Left ventricle myocardium superior (tissue), 1 donor: ENCODE measurements around the gene GLUD1. TPM values are rescaled to one million over a fixed set of nuclear protein-coding genes. Genes with fewer than 3 reads are reported as not detected.
"Not testable (repeated sequence)": the region's sequence is repeated elsewhere in the genome, so short reads cannot be mapped to it uniquely, and the experiment has no call there.

ENCODE experiments used
- ATAC-seq: fragments of 200-7000 bp; cut with Tn5 transposase; one replicate; pipeline ENCODE4 v1.9.1; 2020; ENCODE audit warnings: mild to moderate bottlenecking, moderate library complexity
- DNase-seq: peaks from one replicate; pipeline ENCODE4 v3.0.0-alpha.2; 2020
- intact Hi-C: fragments of 100-400 bp; cut with micrococcal nuclease; formaldehyde crosslinking; loops from one replicate; pipeline ENCODE4 v1.11.0; 2022
- long read RNA-seq: library from polyadenylated mRNA; unstranded; transcript quantifications from one replicate; pipeline ENCODE4 v2.0.0, GENCODE V29; 2021
- total RNA-seq: library from RNA; stranded (reverse); fragmentation: NEBNext Ultra II Directional; extraction: Animal tissue kit (Norgen Biotek cat#: 25700); gene quantifications from one replicate; pipeline ENCODE4 v1.2.1, GENCODE V29; 2021
- donor health status: DM: no; HTN: yes; CAD: no; lungs with severe emphysema.

GLUD1 gene
- 106 TPM for total RNA-seq
- long read RNA-seq, transcript GLUD1-201 (13 exons, 3,039 nt): major isoform, 346 of 372 reads
- long read RNA-seq, partial matches to known transcripts: 11 of 372 reads
- long read RNA-seq, other reads (novel, unspliced or antisense): 15 of 372 reads

DNA sequence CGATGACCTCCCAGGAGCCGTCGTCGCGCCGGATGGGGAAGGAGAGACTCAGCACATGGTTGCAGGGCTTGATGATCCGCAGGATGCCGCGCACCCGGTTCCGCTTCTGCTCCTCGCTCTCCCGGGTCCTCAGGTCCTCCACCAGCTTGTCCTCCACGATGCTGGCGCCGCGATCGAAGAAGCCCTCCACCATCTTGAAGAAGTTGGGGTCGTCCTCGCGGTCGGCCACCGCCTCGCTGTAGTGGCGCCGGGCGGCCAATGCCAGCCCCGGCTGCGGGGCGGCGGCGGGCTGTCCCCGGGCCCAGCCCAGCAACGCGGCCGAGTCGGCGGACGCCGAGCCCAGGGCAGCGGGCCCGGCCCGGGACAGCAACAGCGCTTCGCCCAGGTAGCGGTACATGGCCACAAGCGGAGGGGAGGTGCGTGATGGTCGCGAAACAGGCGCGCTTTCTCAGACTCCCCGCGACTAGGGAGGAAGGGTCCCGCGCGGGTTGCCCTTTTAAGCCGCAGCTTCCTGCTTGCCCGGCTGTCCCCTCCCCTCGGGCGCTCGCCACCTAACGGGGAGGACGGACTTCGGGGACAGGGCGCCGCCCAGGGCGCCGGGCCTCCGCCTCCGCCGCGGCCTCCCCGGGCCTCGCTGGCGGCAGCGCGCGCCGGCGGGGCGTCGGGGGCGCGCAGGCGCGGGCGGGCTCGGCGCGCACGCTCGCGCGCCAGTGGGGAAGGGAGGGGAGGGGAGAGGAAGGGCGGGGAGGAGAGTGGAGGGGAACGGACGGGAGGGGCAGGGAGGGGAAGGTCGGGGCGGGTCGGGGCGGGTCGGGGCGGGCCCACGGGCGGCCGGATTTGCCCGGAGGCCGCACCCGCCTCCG lies at the start of gene GLUD1, which contains the start of gene SHLD2:
Gene GLUD1 (minus strand): TSS at position 471 of the 863 bp plus-strand sequence. CDS start 74 bp downstream, at position 397.
Gene SHLD2 (plus strand): TSS at position 834 of the 863 bp plus-strand sequence. CDS start 56,149 bp downstream, outside the sequence.
- DNase-seq (peak; percentile 96), ATAC-seq (peak; percentile 86)
- intact Hi-C loops: no loop called here

DNA sequence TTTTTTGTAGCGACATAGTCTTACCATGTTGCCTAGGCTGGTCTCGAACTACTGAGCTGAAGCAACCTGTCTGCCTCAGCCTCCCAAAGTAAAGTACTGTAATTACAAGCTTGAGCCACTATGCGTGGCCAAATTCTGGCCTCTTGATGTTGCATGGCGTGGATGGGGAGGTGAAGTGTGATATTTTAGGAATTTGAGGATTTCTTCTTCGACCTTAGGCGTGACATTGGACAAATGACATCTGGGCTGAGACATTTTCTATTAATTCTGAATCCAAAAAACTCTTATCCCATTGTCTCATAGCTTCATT lies 48.4 kb upstream of the GLUD1 start:
- ATAC-seq, DNase-seq, intact Hi-C loops: not testable (repeated sequence)

DNA sequence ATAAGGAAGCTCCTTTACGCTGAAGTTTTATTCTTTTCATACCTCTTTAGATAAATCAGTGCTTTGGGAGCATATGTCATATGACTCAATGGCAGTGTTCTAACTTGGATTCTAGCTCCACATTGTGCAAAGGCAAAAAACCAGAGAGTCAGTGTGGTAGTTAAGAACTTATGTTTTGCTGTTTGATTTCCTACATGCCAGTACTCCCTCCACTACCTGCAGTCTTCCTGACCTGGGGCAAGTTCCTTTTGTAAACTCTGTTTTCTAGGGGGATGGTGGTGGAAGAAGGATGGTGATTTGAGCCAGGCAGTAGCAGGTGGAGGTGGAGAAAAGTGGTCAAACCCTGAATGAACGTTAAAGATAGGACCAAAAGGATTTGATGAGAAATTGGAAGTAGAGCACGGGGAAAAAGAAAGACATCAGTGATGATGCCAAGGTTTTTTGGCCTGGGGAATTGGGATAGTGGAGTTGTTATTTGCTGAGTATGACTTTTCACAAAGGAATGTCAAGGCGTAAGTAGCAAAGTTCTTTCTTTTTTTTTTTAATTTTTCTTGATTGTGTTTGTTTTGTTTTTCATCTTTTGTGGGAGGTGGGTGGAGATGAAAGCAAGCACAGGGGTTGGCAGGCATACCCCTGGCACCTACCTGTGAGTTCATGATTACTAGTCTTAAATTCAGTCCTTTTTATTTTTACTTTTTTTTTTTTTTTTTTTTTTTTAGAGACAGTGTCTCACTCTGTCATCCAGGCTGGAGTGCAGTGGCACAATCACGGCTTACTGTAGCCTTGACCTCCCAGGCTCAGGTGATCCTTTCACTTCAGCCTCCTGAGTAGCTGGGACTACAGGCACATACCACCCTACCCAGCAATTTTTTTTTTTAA lies 47.8 kb upstream of the GLUD1 start:
- ATAC-seq: peak; percentile 68
- intact Hi-C loops, DNase-seq: not testable (repeated sequence)

DNA sequence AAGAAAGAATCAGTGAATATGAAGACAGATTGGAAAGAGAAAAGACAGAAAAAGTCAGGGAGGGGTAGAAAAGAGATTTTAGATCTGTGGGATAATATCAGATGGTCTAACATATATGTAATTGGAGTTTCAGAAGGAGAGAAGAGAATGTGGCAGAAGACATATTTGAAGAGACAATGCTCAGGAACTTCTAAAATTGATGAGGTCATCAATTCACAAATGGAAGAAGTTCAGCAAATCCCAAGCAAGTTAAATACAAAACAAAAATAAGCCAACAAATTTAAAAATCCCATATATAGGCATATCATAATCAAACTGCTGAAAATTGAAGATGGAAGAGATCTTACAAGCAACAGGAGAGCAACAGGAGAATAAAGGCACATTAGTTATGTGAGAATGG lies 42.8 kb upstream of the GLUD1 start:
- intact Hi-C loops, ATAC-seq, DNase-seq: not testable (repeated sequence)

DNA sequence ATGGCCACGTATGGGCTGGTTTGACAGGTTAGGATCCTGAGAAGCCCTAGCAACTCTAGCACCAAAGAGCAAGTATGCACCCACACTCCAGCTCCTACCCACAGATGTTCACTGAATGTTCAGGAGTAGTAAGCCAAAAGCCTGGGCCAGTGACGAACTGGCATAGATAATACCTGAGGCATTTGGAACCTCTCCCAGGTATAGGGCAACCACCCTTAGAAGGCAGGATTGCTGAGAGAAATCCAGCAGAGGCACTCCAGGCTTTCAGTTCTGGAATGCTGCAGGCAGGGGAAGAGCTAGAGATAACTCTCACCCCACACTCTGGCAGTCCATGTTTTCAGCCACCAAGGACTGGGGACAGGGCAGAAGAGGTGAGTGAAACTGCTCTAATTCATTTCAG lies 39.8 kb upstream of the GLUD1 start:
- intact Hi-C loops, DNase-seq: not testable (repeated sequence)
- ATAC-seq: peak; percentile 96

DNA sequence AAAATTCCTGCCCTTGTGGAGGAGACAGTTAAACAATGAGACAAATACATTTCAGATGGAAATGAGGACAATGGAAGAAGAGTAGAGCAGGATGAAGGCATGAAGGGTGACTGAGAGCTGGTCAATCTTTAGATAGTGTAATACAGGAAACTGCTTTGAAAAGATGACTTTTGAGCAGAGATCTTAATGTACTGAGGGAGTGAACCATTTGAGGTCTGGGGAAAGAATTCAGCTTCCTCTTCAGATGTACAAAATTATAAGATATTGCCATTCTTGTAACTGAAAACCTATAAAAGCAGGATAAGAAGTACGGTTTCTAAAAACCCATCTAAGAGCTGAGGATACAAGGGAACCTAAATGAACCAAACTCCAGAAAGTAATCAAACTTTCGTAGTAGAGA lies 39.3 kb upstream of the GLUD1 start:
- DNase-seq, intact Hi-C loops, ATAC-seq: not testable (repeated sequence)

DNA sequence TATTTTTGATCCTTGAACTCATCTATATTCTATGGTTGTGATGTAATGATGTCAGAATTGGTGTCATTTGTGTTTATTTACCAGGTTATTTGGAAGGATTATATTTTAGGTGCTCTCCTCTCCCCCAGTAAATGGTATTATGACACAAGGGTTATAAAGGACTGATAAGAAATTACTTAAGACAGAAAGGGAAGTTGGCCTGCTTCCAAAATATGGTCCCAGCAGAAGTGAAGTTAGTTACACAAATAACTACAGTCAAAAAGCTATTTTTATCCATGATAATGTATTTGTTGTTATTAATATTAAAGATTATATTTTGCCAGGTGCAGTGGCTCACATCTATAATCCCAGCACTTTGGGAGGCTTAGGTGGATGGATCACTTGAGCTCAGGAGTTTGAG lies 37.5 kb upstream of the GLUD1 start:
- intact Hi-C loops, ATAC-seq, DNase-seq: not testable (repeated sequence)

DNA sequence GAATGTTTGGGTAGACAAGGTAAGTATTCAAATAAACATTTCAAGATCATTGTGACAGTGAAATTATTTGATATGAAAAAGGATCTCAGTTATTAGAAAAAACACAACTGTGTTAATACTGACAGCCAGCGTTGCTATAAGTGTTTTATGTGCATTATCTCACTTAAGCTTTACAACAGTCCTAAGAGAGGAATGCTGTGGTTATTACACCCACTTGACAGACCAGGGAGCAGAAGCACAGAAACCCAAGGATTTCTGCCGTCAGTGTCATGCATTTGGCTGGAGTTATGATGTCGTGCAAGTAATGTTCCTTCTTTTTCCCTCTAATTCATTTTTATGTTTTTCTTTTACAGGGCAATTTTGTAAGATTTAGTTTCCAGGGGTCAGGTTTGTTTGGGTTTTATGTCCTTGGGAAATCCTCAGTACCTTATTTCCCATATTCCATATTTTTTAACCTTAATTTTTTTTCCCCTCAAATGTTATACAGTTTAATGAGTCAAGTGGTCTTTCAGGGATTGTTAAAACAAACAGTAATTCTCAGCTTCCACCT lies 33.0 kb upstream of the GLUD1 start:
- intact Hi-C loops, ATAC-seq, DNase-seq: not testable (repeated sequence)

DNA sequence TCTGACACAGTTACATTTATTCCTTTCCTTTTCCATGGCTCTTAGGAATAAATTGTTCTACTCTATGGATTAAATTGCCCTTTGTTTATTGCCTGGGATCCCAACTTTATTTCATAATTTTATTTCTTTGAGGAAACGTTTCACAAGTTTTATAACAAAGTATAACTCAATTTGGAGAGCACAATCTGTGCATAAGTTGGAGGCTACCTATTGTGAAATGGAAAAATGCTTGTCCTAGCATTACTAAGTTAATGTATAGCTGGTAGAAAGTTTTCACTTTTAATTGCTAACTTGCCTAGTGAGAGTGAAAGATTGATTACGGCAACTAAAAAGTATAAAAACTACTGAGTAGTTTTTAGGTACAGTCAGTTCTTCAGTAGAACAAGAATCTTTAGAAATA lies 32.4 kb upstream of the GLUD1 start:
- DNase-seq, intact Hi-C loops, ATAC-seq: not testable (repeated sequence)

DNA sequence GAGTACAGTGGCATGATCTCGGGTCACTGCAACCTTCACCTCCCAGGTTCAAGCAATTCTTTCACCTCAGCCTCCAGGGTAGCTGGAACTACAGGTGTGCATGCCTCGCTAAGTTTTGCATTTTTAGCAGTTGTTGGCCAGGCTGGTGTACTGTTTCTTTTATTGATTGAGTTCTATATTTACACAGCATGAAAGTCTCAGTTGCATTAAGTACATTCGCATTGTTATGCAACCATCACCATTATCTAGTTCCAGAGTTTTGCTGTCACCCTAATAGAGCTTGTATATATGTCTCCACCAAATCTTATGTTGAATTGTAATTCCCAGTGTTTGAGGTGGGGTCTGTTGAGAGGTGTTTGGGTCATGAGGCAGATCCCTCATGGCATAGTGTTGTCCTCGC lies 28.7 kb upstream of the GLUD1 start:
- DNase-seq, intact Hi-C loops, ATAC-seq: not testable (repeated sequence)

DNA sequence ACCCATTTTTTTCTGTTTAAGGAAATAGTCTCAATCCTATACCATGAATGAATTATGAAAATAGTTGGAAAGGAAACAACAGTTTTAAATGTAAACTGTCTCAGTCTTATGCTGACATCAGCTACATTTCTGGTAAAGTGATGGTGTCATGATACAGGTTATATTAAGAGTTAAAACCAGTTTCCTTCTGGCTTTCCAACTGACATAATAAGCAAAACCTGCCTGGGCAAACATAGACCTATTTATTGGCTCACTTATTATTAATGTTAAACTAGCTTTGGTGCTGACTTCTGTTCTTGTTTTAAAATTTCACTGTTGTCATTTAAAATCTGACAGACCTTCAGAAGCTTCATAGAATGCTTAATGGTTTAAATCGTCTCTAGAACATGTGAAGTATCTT lies 24.4 kb upstream of the GLUD1 start:
- intact Hi-C loops, ATAC-seq, DNase-seq: not testable (repeated sequence)

DNA sequence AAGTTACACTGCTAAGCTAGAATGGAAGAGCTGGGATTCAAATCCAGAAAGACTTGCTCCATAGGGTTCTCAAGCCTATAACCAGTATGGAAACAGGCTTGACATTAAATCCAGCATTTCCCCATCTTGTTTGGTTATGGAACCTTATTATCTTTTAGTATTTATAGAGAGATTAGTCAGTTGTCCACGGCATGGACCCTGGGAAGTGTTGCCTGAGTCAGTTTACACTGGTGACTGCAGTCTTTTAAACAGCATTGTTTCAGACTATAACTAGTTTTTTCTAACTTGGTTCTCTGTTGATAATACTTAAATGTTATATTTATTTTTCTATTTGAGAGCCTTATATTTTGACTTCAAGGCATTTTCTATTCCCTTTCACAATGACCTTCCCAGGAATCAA lies 23.5 kb upstream of the GLUD1 start:
- ATAC-seq, intact Hi-C loops, DNase-seq: not testable (repeated sequence)

DNA sequence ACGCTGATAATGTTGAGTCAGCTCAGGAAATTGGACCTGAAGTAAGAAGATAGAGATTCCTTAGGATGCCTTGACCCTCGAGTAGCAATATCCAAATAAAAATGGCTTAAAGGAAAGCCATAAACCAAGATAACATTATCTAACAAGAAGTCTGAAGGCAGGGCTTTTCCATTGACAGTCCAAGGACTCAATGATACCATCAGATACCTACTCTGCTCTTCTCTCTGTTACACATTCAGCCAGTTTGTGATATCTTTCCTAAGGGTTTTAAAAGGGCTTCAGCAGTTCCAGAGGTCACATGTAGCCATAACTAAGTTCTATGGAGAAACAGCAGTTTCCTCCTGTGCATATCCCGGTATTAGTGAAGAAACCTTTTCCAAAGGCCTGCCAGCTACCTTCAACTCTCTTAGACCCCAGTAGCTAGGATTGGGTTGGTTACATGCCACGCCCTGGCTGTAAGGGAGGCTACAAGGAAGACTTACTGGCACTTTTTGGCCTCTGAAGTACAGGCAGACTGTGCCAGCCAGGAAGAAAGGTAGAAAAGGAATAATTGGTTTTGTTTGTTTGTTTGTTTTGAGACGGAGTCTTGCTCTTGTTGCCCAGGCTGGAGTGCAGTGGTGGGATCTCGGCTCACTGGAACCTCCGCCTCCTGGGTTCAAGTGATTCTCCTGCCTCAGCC lies 10.9 kb upstream of the GLUD1 start:
- intact Hi-C loops: no loop called here
- no peak for ATAC-seq
- DNase-seq: no peak

DNA sequence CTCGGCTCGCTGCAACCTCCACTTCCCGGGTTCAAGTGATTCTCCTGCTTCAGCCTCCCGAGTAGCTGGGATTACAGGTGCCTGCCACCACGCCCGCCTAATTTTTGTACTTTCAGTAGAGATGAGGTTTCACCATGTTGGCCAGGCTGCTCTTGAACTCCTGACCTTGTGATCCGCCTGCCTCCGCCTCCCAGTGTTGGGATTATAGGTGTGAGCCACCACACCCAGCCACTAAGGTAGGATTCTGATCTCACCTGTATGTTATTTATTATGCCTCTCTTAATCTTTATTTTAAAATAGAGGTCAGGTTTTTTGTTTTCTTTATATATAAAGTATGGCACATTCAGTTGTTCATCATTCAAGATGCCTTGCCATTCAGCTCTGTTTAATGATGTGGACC lies 10.1 kb upstream of the GLUD1 start:
- ATAC-seq: not testable (repeated sequence)

DNA sequence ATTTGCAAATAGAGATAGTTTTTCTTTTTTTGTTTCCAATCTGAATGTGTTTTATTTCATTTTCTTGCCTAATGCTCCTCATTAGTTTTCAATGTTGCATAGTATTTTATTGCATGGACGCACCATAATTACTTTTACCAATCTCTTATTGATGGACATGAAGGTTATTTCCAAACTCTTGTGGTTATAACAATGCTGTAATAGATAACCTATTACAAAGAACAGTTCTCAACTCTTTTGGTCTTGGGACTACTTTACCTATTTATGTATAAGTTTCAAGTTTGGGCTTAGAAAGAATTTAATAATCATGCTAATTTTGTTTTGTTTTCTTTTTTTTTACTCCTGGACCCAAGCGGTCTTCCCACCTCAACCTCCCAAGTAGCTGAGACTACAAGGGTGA lies 7.4 kb upstream of the GLUD1 start:
- DNase-seq (no peak), ATAC-seq (no peak)
- intact Hi-C loops: no loop called here

More for the DNA sequence above, 10.1 kb upstream of the GLUD1 start:
- intact Hi-C loops, DNase-seq: not testable (repeated sequence)

DNA sequence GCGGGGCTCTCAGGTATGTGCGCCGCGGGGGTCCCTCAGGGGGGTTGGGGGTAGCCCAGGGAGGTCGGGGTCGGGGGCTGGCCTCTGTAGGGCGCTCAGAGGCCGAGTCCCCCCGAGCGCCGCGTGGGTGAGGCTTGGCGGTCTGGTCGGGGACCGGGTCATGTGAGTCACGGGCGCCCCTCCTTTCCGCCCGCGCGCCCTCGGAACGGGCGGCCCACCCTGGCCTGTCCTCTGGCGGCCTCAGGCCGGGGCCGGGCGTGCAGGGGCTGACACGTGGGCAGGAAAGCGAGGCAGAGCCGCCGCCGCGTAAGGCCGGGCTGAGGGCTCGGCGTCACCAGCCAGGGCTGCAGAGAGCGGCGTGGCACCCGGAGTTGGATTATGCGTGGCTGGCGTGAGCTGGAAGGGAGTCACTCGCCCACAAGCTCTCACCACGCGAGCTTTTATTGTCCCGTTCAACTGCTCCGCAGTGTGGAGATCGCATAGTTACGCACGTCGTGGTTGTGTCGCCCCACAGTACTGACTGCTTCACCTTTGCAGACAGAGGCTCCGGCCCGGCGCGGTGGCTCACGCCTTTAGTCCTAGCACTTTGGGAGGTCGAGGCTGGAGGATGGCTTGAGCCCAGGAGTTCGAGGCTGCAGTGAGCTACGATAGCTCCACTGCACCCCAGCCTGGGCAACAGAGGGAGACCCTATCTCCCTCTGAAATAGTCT lies 748 bp upstream of the GLUD1 start:
- intact Hi-C loops: no loop called here
- DNase-seq (peak; percentile 92), ATAC-seq (peak; percentile 89)

DNA sequence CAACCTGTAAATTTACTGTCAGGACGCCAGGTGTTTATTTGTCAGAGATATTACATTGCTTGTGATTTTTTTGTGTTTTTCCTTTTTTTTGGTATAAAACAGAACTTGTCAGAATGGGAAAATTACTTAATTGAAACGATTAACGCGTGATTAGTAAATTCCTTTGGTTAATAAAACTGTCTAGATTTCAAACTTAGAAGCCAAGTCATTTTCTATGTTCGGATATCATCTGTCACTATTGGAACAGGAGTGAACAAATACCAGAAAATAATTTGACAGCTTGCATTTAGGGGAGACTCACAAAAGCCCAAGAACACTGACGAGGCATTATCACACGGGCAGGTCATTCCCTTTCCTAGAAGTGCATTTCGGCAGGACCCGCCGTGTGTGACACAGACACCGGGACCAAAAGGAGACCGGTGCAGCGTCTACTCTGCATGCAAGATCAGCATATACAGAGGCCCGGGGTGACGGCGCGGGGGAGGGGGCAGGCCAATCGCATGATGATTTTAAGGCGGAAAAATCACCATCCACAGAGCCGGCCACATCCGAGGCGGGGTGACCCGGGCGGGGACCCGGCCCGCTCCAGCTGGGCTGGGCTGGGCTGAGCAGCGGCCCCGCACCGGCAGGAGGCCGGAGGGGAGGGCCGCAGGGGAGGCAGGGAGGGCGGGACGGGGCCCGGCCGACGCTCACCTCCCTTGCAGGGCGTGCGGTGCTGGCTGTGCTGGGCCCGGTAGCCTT lies 841 bp downstream of the GLUD1 start:
- ATAC-seq: peak; percentile 33
- DNase-seq: peak; percentile 76
- intact Hi-C loops: no loop called here
